SU-DHL-6 (cell line): ENCODE measurements around the gene DEPDC5.

Source experiments
- EZH2phosphoT487 ChIP-seq: fragments of 200-600 bp; sonication (generic), shearing (Covaris generic); conservative IDR thresholded peaks from 2 replicates; pipeline ENCODE4 v1.6.1; 2018; ENCODE audit warnings: mild to moderate bottlenecking, antibody characterized with exemption, low read length, moderate library complexity, mixed read lengths
- TF ChIP-seq, protein P1 (sequence below): fragments of 200-600 bp; sonication (generic); IDR thresholded peaks from one replicate; pipeline ENCODE4 v1.5.1; 2017; ENCODE audit warnings: antibody characterized with exemption, mild to moderate bottlenecking, low read length, moderate library complexity; ENCODE audit not compliant: insufficient read depth, poor library complexity, severe bottlenecking

DNA sequence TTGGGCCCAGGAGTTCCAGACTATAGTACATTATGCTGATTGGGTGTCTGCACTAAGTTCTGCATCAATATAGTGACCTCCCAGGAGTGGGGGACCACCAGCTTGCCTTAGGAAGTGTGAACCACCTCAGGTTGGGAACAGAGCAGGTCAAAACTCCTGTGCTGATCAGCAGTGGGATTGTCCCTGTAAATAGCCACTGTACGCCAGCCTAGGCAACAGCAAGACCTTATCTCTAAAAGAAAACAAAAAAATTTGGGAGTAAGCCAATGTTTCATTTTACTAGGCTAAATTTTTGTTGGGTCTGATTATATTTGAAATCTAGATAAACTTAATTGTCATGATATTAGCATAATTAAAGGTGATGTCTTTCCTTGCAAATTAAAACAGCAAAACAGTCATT is 3.4 kb downstream of the DEPDC5 start:
- TF ChIP-seq EZH2phosphoT487 = no peak
- TF ChIP-seq, protein P1, sequence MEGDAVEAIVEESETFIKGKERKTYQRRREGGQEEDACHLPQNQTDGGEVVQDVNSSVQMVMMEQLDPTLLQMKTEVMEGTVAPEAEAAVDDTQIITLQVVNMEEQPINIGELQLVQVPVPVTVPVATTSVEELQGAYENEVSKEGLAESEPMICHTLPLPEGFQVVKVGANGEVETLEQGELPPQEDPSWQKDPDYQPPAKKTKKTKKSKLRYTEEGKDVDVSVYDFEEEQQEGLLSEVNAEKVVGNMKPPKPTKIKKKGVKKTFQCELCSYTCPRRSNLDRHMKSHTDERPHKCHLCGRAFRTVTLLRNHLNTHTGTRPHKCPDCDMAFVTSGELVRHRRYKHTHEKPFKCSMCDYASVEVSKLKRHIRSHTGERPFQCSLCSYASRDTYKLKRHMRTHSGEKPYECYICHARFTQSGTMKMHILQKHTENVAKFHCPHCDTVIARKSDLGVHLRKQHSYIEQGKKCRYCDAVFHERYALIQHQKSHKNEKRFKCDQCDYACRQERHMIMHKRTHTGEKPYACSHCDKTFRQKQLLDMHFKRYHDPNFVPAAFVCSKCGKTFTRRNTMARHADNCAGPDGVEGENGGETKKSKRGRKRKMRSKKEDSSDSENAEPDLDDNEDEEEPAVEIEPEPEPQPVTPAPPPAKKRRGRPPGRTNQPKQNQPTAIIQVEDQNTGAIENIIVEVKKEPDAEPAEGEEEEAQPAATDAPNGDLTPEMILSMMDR = no peak
